Measurements from ENCODE around the gene RGS7. TPM values are rescaled to one million over a fixed set of nuclear protein-coding genes. Genes with fewer than 3 reads are reported as not detected.
"Not testable (repeated sequence)": the region's sequence is repeated elsewhere in the genome, so short reads cannot be mapped to it uniquely, and the experiment has no call there.

RGS7 gene
- total and polyA plus RNA-seq, 2 of the 4 experiments (the other 2 are of a cell fraction), result 0.58 to 0.72 TPM

- DNase-seq, result no peak
- Histone ChIP-seq H2AK5ac (ENCODE audit: low read depth, low read length) (no peak overlapping the region), H3K4me3 (ENCODE audit: insufficient read depth, low read depth, low read length) (no peak overlapping the region), H3K56ac (ENCODE audit: extremely low read depth, insufficient read depth, low read length) (no peak overlapping the region), H3K27ac (ENCODE audit: insufficient read depth, low read length) (no peak overlapping the region), H3K9me1 (ENCODE audit: insufficient read depth, low read length) (no peaks in the 10 kb centered on the region), H2BK5ac (ENCODE audit: low read depth, low read length, poor library complexity, severe bottlenecking) (no peak overlapping the region), H4K5ac (ENCODE audit: low read depth, low read length) (no peak overlapping the region), H2BK120ac (ENCODE audit: low read depth, low read length) (no peak overlapping the region), H4K8ac (ENCODE audit: low read depth in 2 of 2, low read length in 2 of 2) (no peak overlapping the region), H3K27me3 (ENCODE audit: control insufficient read depth, insufficient read depth, low read length) (no peaks in the 10 kb centered on the region), H3K9ac (ENCODE audit: low read depth, low read length) (no peak overlapping the region), H4K20me1 (ENCODE audit: insufficient read depth, low read length) (no peaks in the 10 kb centered on the region), H2AFZ (replicated peaks; ENCODE audit: low read length, poor library complexity) (no peak overlapping the region), H2BK15ac (ENCODE audit: low read depth, low read length) (no peak overlapping the region), H3K4ac (ENCODE audit: low read depth, low read length) (no peak overlapping the region), H2BK20ac (ENCODE audit: low read depth, low read length) (no peak overlapping the region), H3K36me3 (ENCODE audit: control insufficient read depth, insufficient read depth, low read length) (no peaks in the 10 kb centered on the region), H3K79me1 (ENCODE audit: low read depth in 1 of 2, low read length in 2 of 2) (no peaks in the 10 kb centered on the region), H3K4me1 (ENCODE audit: control insufficient read depth, insufficient read depth, low read length) (no peaks in the 10 kb centered on the region), H3K23ac (ENCODE audit: low read depth, low read length) (no peak overlapping the region), H3K18ac (ENCODE audit: low read depth, low read length) (no peak overlapping the region), H4K91ac (ENCODE audit: insufficient read depth, low read depth, low read length) (no peak overlapping the region), H3K4me2 (ENCODE audit: low read depth, low read length) (no peak overlapping the region), H2AK9ac (replicated peaks; ENCODE audit: low read depth, low read length, poor library complexity) (no peak overlapping the region), H3K9me3 (ENCODE audit: control insufficient read depth, insufficient read depth, low read length) (no peaks in the 10 kb centered on the region), H3K14ac (replicated peaks; ENCODE audit: low read depth, low read length) (no peak overlapping the region)
- in situ Hi-C loops (cut with MboI; ENCODE audit: low sequenced_read_pairs) (no loop called here), dilution Hi-C loops (cut with HindIII; ENCODE audit: low sequenced_read_pairs, unreplicated experiment) (no loop called here), intact Hi-C loops (cut with micrococcal nuclease) (no loop called here)
- TF ChIP-seq ELK1 (IDR thresholded peaks at IDR 0.05; ENCODE audit: borderline replicate concordance, low read depth, low read length) (no peak), MAFK (IDR thresholded peaks at IDR 0.05; ENCODE audit: low read depth, low read length) (peak; percentile 89)
- no CpG with 5 or more reads among the region's 6 CpGs for WGBS, 2 experiments (ENCODE audit: extremely low coverage in 2 of 2, insufficient read length in 1 of 2)
- CTCF ChIA-PET, result no interaction called here
- no peak for ATAC-seq (ENCODE audit: low read depth)
- no TSS peak for BruUV-seq (replicated peaks)
- POLR2A ChIA-PET (ENCODE audit: unreplicated experiment), result no interaction called here
Measured at GRCh38 chr1:240905225-240905765, 451.7 kb downstream of the RGS7 start.

GRCh38 chr1:240895424-240895823 is 461.6 kb downstream of the RGS7 start:
- H3K27ac ChIP-seq (ENCODE audit: insufficient read depth, low read length); H3K36me3 ChIP-seq (ENCODE audit: control insufficient read depth, insufficient read depth, low read length); POLR2A ChIA-PET (ENCODE audit: unreplicated experiment); H2BK120ac ChIP-seq (ENCODE audit: low read depth, low read length); H4K5ac ChIP-seq (ENCODE audit: low read depth, low read length); dilution Hi-C loops (cut with HindIII; ENCODE audit: low sequenced_read_pairs, unreplicated experiment); H3K18ac ChIP-seq (ENCODE audit: low read depth, low read length); H3K14ac ChIP-seq (replicated peaks; ENCODE audit: low read depth, low read length); H4K8ac ChIP-seq (ENCODE audit: low read depth in 2 of 2, low read length in 2 of 2); H3K27me3 ChIP-seq (ENCODE audit: control insufficient read depth, insufficient read depth, low read length); H3K4me1 ChIP-seq (ENCODE audit: control insufficient read depth, insufficient read depth, low read length); CTCF ChIA-PET; in situ Hi-C loops (cut with MboI; ENCODE audit: low sequenced_read_pairs); H3K9ac ChIP-seq (ENCODE audit: low read depth, low read length); H2AK9ac ChIP-seq (replicated peaks; ENCODE audit: low read depth, low read length, poor library complexity); H3K56ac ChIP-seq (ENCODE audit: extremely low read depth, insufficient read depth, low read length); H3K4me3 ChIP-seq (ENCODE audit: insufficient read depth, low read depth, low read length); H3K4ac ChIP-seq (ENCODE audit: low read depth, low read length); BruUV-seq (replicated peaks); H2BK20ac ChIP-seq (ENCODE audit: low read depth, low read length); ATAC-seq (ENCODE audit: low read depth); H4K20me1 ChIP-seq (ENCODE audit: insufficient read depth, low read length); intact Hi-C loops (cut with micrococcal nuclease); H3K9me1 ChIP-seq (ENCODE audit: insufficient read depth, low read length); H2BK5ac ChIP-seq (ENCODE audit: low read depth, low read length, poor library complexity, severe bottlenecking); H3K23ac ChIP-seq (ENCODE audit: low read depth, low read length); H3K4me2 ChIP-seq (ENCODE audit: low read depth, low read length); H3K9me3 ChIP-seq (ENCODE audit: control insufficient read depth, insufficient read depth, low read length); H4K91ac ChIP-seq (ENCODE audit: insufficient read depth, low read depth, low read length); H2BK15ac ChIP-seq (ENCODE audit: low read depth, low read length); H2AK5ac ChIP-seq (ENCODE audit: low read depth, low read length); H3K79me1 ChIP-seq (ENCODE audit: low read depth in 1 of 2, low read length in 2 of 2); H2AFZ ChIP-seq (replicated peaks; ENCODE audit: low read length, poor library complexity); DNase-seq: not testable (repeated sequence)
- WGBS, 2 experiments (ENCODE audit: extremely low coverage in 2 of 2, insufficient read length in 1 of 2), result 60% methylated on average over 1 of the region's 4 CpGs; no CpG with 5 or more reads in 1 of the 2 experiments

All from IMR-90 (cell line).